ENCODE results near the gene TXLNB. TPM values are rescaled to one million over a fixed set of nuclear protein-coding genes. Genes with fewer than 3 reads are reported as not detected.
A peak's percentile ranks its signal among the peaks of the same experiment; 100 is the strongest.

TXLNB gene
- 1 to 10 TPM; 1.1 to 1.7 TPM for total RNA-seq
- long read RNA-seq, donor 1, partial matches to known transcripts = 0 of 1 reads
- long read RNA-seq, donor 1, other reads (novel, unspliced or antisense) = 1 of 1 reads
- long read RNA-seq, donor 2, partial matches to known transcripts = 2 of 2 reads
- long read RNA-seq, donor 2, other reads (novel, unspliced or antisense) = 0 of 2 reads

GRCh38 chr6:139291813-139292619 lies at the start of gene TXLNB:
TXLNB (minus strand) TSS chr6:139291998; CDS start chr6:139288899, 3,099 bp downstream.
- DNase-seq (ENCODE audit: low spot score) = peak; percentile 90
- intact Hi-C loops (cut with DNase I) = no loop called here

- intact Hi-C loops (cut with DNase I) = loop anchor here in 1 of 2 donors (10.0 kb wide), 1 partner anchor 106 kb away; no protein-coding TSS in a partner anchor
- DNase-seq (ENCODE audit: low spot score) = no peak
These were observed 49.3 kb upstream of the TXLNB start for GRCh38 chr6:139341060-139341459.

- DNase-seq (ENCODE audit: low spot score) = no peak
These were observed 47.0 kb upstream of the TXLNB start for GRCh38 chr6:139338795-139339194.

GRCh38 chr6:139337830-139338229 lies 46.0 kb upstream of the TXLNB start:
- intact Hi-C loops (cut with DNase I) = no loop called here
- DNase-seq (ENCODE audit: low spot score) = no peak

More at GRCh38 chr6:139338795-139339194, 47.0 kb upstream of the TXLNB start:
- intact Hi-C loops (cut with DNase I) = no loop called here

GRCh38 chr6:139337001-139337400 lies 45.2 kb upstream of the TXLNB start:
- intact Hi-C loops (cut with DNase I) = no loop called here
- DNase-seq (ENCODE audit: low spot score) = no peak

- intact Hi-C loops (cut with DNase I) = no loop called here
- no peak for DNase-seq (ENCODE audit: low spot score)
These were observed 44.7 kb upstream of the TXLNB start for GRCh38 chr6:139336488-139336887.

GRCh38 chr6:139335447-139336210 lies 43.8 kb upstream of the TXLNB start:
- no peak for DNase-seq (ENCODE audit: low spot score)
- intact Hi-C loops (cut with DNase I) = no loop called here

GRCh38 chr6:139334806-139335446 lies 43.1 kb upstream of the TXLNB start:
- intact Hi-C loops (cut with DNase I) = no loop called here
- no peak for DNase-seq (ENCODE audit: low spot score)

- intact Hi-C loops (cut with DNase I) = no loop called here
- no peak for DNase-seq (ENCODE audit: low spot score)
These were observed 39.2 kb upstream of the TXLNB start for GRCh38 chr6:139330826-139331500.

GRCh38 chr6:139330306-139330705 lies 38.5 kb upstream of the TXLNB start:
- no peak for DNase-seq (ENCODE audit: low spot score)
- intact Hi-C loops (cut with DNase I) = no loop called here

GRCh38 chr6:139329224-139329623 lies 37.4 kb upstream of the TXLNB start:
- no peak for DNase-seq (ENCODE audit: low spot score)
- intact Hi-C loops (cut with DNase I) = no loop called here

GRCh38 chr6:139327038-139327437 lies 35.2 kb upstream of the TXLNB start:
- DNase-seq (ENCODE audit: low spot score) = no peak
- intact Hi-C loops (cut with DNase I) = no loop called here

GRCh38 chr6:139325686-139326085 lies 33.9 kb upstream of the TXLNB start:
- intact Hi-C loops (cut with DNase I) = no loop called here
- DNase-seq (ENCODE audit: low spot score) = no peak

- DNase-seq (ENCODE audit: low spot score) = no peak
- intact Hi-C loops (cut with DNase I) = no loop called here
These were observed 33.3 kb upstream of the TXLNB start for GRCh38 chr6:139325125-139325524.

- intact Hi-C loops (cut with DNase I) = no loop called here
- DNase-seq (ENCODE audit: low spot score) = no peak
These were observed 32.4 kb upstream of the TXLNB start for GRCh38 chr6:139324301-139324555.

- peak; percentile 89 for DNase-seq (ENCODE audit: low spot score)
- intact Hi-C loops (cut with DNase I) = no loop called here
These were observed 31.9 kb upstream of the TXLNB start for GRCh38 chr6:139323511-139324300.

GRCh38 chr6:139320081-139320480 lies 28.3 kb upstream of the TXLNB start:
- no peak for DNase-seq (ENCODE audit: low spot score)
- intact Hi-C loops (cut with DNase I) = no loop called here

- no peak for DNase-seq (ENCODE audit: low spot score)
- intact Hi-C loops (cut with DNase I) = no loop called here
These were observed 25.0 kb upstream of the TXLNB start for GRCh38 chr6:139316622-139317317.
